GM23338 (cell line): ENCODE measurements around the gene SPG21. TPM values are rescaled to one million over a fixed set of nuclear protein-coding genes. Genes with fewer than 3 reads are reported as not detected.

Experiments
- ATAC-seq: fragments of 200-7000 bp; cut with Tn5 transposase; 3 replicates; pipeline ENCODE4 v1.9.1; 2020
- DNase-seq: peaks from one replicate; pipeline ENCODE4 v3.0.0-alpha.2; 2015; ENCODE audit warnings: low spot score
- H2AFZ ChIP-seq: fragments of 200-600 bp; sonication (generic); 2 replicates; pipeline ENCODE4 v1.8.0; 2016; ENCODE audit warnings: antibody characterized with exemption, mild to moderate bottlenecking, moderate library complexity
- H3F3A ChIP-seq: fragments of 200-600 bp; sonication (generic); replicated peaks from 2 replicates; pipeline ENCODE4 v1.8.0; 2017; ENCODE audit warnings: antibody characterized with exemption, mixed run types, low read depth
- H3K27ac ChIP-seq: fragments of 200-600 bp; sonication (generic); 2 replicates; pipeline ENCODE4 v1.6.1; 2016; ENCODE audit warnings: low read depth
- H3K27me3 ChIP-seq: fragments of 200-600 bp; sonication (generic); 2 replicates; pipeline ENCODE4 v1.8.0; 2016; ENCODE audit warnings: mild to moderate bottlenecking, mixed run types, moderate library complexity; ENCODE audit not compliant: insufficient read depth
- H3K36me3 ChIP-seq: fragments of 200-600 bp; sonication (generic); 2 replicates; pipeline ENCODE4 v1.8.0; 2016; ENCODE audit warnings: mild to moderate bottlenecking; ENCODE audit not compliant: insufficient read depth
- H3K4me1 ChIP-seq: fragments of 200-600 bp; sonication (generic); 2 replicates; pipeline ENCODE4 v1.8.0; 2016; ENCODE audit warnings: mild to moderate bottlenecking, moderate library complexity; ENCODE audit not compliant: insufficient read depth
- H3K4me2 ChIP-seq: fragments of 200-600 bp; sonication (generic); 2 replicates; pipeline ENCODE4 v1.7.1; 2017; ENCODE audit warnings: mixed run types
- H3K4me3 ChIP-seq: fragments of 200-600 bp; sonication (generic); 2 replicates; pipeline ENCODE4 v1.6.1; 2016; ENCODE audit warnings: mixed run types
- H3K79me2 ChIP-seq: fragments of 200-600 bp; sonication (generic); replicated peaks from 2 replicates; pipeline ENCODE4 v1.8.0; 2017; ENCODE audit warnings: mild to moderate bottlenecking; ENCODE audit not compliant: insufficient read depth
- H3K9me2 ChIP-seq: fragments of 200-600 bp; sonication (generic); 2 replicates; pipeline ENCODE4 v1.8.0; 2017; ENCODE audit not compliant: insufficient read depth
- H4K20me1 ChIP-seq: fragments of 200-600 bp; sonication (generic); replicated peaks from 2 replicates; pipeline ENCODE4 v1.8.0; 2017; ENCODE audit warnings: mild to moderate bottlenecking; ENCODE audit not compliant: insufficient read depth
- H3K27ac Mint-ChIP-seq: 2 replicates; pipeline ENCODE4 v1.8.0; 2020; ENCODE audit warnings: inconsistent platforms, mild to moderate bottlenecking, moderate library complexity, mixed read lengths
- H3K27me3 Mint-ChIP-seq: 3 replicates; pipeline ENCODE4 v1.8.0; 2022; ENCODE audit warnings: low read depth, mild to moderate bottlenecking, moderate library complexity, mixed read lengths, inconsistent platforms; ENCODE audit not compliant: insufficient read depth, poor library complexity
- H3K36me3 Mint-ChIP-seq: 3 replicates; pipeline ENCODE4 v1.8.0; 2021; ENCODE audit warnings: low read depth, mild to moderate bottlenecking, inconsistent platforms, moderate library complexity, mixed read lengths
- H3K4me1 Mint-ChIP-seq: 3 replicates; pipeline ENCODE4 v1.8.0; 2020; ENCODE audit warnings: mild to moderate bottlenecking, inconsistent platforms, mixed read lengths
- H3K4me3 Mint-ChIP-seq: 3 replicates; pipeline ENCODE4 v1.8.0; 2021; ENCODE audit warnings: moderate library complexity, mild to moderate bottlenecking, inconsistent platforms, mixed read lengths
- H3K9me3 Mint-ChIP-seq: 3 replicates; pipeline ENCODE4 v1.8.0; 2020; ENCODE audit warnings: moderate library complexity, mild to moderate bottlenecking, inconsistent platforms, mixed read lengths
- CREB1 ChIP-seq: fragments of 250-450 bp; sonication (Bioruptor Pico); IDR thresholded peaks from 2 replicates; pipeline ENCODE4 v1.5.0; 2020; ENCODE audit warnings: low read depth, mild to moderate bottlenecking, moderate library complexity
- CTCF ChIP-seq, 2 experiments: fragments of 200-600 bp in 1 of 2; sonication (generic) in 1 of 2; conservative IDR thresholded peaks; 2 replicates each; pipeline versions ENCODE4 v1.5.1 to v1.6.1; 2016 to 2017; ENCODE audit warnings: antibody characterized with exemption in 2 of 2, low read depth in 2 of 2, mild to moderate bottlenecking in 2 of 2, moderate library complexity in 1 of 2
- ETS1 ChIP-seq: IDR thresholded peaks from 2 replicates; pipeline ENCODE4 v1.6.1; 2016; ENCODE audit warnings: antibody characterized with exemption
- EZH2 ChIP-seq: fragments of 200-600 bp; sonication (generic); IDR thresholded peaks from one replicate; pipeline ENCODE4 v1.8.0; 2017; ENCODE audit warnings: antibody characterized with exemption, mild to moderate bottlenecking, low read depth; ENCODE audit not compliant: unreplicated experiment
- EZH2phosphoT487 ChIP-seq: fragments of 200-600 bp; sonication (generic); IDR thresholded peaks from one replicate; pipeline ENCODE4 v1.8.1; 2018; ENCODE audit warnings: antibody characterized with exemption; ENCODE audit not compliant: unreplicated experiment
- JUNB ChIP-seq: IDR thresholded peaks from one replicate; pipeline ENCODE4 v1.6.1; 2016; ENCODE audit warnings: antibody characterized with exemption; ENCODE audit not compliant: unreplicated experiment
- POLR2AphosphoS5 ChIP-seq: IDR thresholded peaks from 2 replicates; pipeline ENCODE4 v1.6.1; 2016; ENCODE audit warnings: antibody characterized with exemption, low read depth
- REST ChIP-seq: IDR thresholded peaks from one replicate; pipeline ENCODE4 v1.6.1; 2018; ENCODE audit warnings: antibody characterized with exemption; ENCODE audit not compliant: unreplicated experiment
- ZNF114 ChIP-seq: fragments of 250-450 bp; sonication (Bioruptor Pico); IDR thresholded peaks from 2 replicates; pipeline ENCODE4 v1.5.0; 2020; ENCODE audit warnings: mild to moderate bottlenecking, moderate library complexity
- ZNF462 ChIP-seq: fragments of 250-450 bp; sonication (Bioruptor Pico); IDR thresholded peaks from 2 replicates; pipeline ENCODE4 v1.5.0; 2020; ENCODE audit warnings: mild to moderate bottlenecking, moderate library complexity
- polyA plus RNA-seq: library from polyadenylated mRNA; unstranded; fragments of >200 nt; fragmentation: Nextera tagmentation; extraction: Ambion mirVana; gene quantifications from 2 replicates; pipeline ENCODE4 v1.2.1, GENCODE V29; 2016
- total RNA-seq: library from RNA; depleted of rRNA; stranded (reverse); fragments of >200 nt; shearing (Covaris generic); gene quantifications from 2 replicates; pipeline ENCODE4 v1.2.3, GENCODE V29; 2014

SPG21 gene
- total and polyA plus RNA-seq, 2 experiments from 2014 or later: 81.0 to 102 TPM

GRCh38 chr15:64987136-64987535 is 2.6 kb downstream of the SPG21 start:
- H3K9me3 Mint-ChIP-seq: no peaks in the 10 kb centered on the region
- Histone ChIP-seq H3K9me2 (no peaks in the 10 kb centered on the region; the same call in 1 of the 2 replicates), H2AFZ (no peak overlapping the region), H3K4me3 (no peak overlapping the region), H3K36me3 (no peaks in the 10 kb centered on the region), H3K79me2 (peaks cover 34% of the 10 kb centered on the region), H3F3A (peaks cover 8% of the 10 kb centered on the region), H3K27ac (no peak overlapping the region), H3K27me3 (no peaks in the 10 kb centered on the region), H4K20me1 (peaks cover 10% of the 10 kb centered on the region), H3K4me1 (no peaks in the 10 kb centered on the region; the same call in 1 of the 2 replicates), H3K4me2 (no peak overlapping the region)
- H3K4me3 Mint-ChIP-seq: no peak overlapping the region
- H3K36me3 Mint-ChIP-seq: peaks cover 5% of the 10 kb centered on the region
- no peak for TF ChIP-seq EZH2
- TF ChIP-seq EZH2phosphoT487: no peak
- TF ChIP-seq JUNB: no peak
- no peak for TF ChIP-seq ZNF462 (CRISPR knock-in tag)
- no peak for TF ChIP-seq REST
- TF ChIP-seq ZNF114: no peak
- TF ChIP-seq CTCF (conservative IDR thresholded peaks at IDR 0.05; ENCODE audit: low read depth in 2 of 2): no peak
- no peak for TF ChIP-seq CREB1 (CRISPR knock-in tag)
- no peak for TF ChIP-seq ETS1
- no peak for TF ChIP-seq POLR2AphosphoS5
- H3K4me1 Mint-ChIP-seq: peaks cover 8% of the 10 kb centered on the region
- H3K27me3 Mint-ChIP-seq: peaks cover 2% of the 10 kb centered on the region
- no peak for DNase-seq
- H3K27ac Mint-ChIP-seq: no peak overlapping the region
- ATAC-seq: no peak
